ENCODE results near the gene PIGR. TPM values are rescaled to one million over a fixed set of nuclear protein-coding genes. Genes with fewer than 3 reads are reported as not detected.

Gene PIGR
- total and polyA plus RNA-seq, 2 experiments from 2014 or later = not detected

DNA sequence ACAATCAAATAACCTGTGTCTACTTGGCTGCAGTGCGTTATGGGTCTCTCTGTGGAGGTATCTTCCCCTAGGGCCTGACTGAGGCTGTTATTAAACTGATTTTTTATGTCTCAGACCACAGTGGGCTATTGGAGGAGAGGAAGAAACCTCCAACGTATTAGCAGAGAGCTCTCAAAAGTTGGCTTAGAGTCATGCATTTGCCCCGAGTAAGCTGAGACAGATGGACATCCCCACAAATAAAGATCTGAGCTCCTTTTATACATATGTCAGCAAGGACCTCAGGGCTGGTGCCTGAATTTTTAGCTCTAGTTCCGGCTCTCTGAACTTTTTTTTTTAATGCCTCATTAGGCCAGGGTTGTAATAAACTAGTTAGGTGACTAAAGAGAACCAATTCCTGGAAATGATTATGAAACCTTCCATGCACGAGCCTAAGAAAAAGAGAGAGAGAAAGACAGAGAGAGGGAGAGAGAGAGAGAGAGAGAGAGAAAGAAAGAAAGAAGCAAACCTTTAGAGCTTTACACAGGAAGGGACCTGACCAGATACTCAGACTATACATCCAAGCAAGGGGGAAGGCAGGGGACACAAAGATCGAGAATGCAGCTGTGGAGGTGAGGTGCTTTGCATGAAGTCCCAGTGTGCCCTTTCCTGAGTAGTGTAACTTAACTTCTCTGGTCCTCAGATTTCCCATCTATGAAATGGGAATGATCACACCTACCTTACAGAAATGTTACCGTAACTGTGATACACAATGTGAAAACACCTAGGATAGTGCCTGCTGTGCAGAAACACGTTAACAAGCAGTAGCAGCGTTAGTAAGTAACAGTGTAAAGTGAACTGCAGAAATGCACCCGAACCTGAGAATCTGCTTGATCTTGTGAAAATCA is 8.4 kb upstream of the PIGR start:
- no peak for DNase-seq (ENCODE audit: low read depth in 1 of 2, low spot score in 1 of 2)
- Histone ChIP-seq H3K27ac (no peak overlapping the region), H3K4me1 (ENCODE audit: low read depth) (peaks cover 9% of the 10 kb centered on the region), H3K27me3 (no peaks in the 10 kb centered on the region), H3K9me3 (ENCODE audit: low read depth) (no peaks in the 10 kb centered on the region), H3K36me3 (no peaks in the 10 kb centered on the region), H3K4me3 (no peak overlapping the region)
- TF ChIP-seq CTCF (IDR thresholded peaks at IDR 0.05; ENCODE audit: low read depth, low read length) = no peak

DNA sequence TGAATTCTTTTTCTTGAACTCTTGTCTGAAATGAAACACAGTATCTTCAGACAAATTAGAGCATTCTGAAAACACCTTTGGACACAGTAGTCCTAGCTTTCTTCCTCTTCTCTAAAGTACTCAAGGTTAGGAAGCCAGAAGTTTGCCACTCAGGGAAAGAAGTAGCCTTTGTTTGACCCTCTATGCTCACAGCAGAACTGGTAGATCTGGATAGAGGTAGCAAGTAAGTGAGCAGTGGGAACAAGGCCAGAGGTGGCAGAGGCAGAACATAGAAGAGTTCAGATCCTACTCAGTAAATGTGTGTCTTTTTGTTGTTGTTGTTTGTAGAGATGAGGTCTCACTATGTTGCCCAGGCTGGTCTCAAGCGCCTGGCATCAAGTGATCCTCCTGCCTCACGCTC is 7.4 kb upstream of the PIGR start:
- H3K36me3 ChIP-seq = no peaks in the 10 kb centered on the region
- H3K27ac ChIP-seq = no peak overlapping the region
- peaks cover 9% of the 10 kb centered on the region for H3K4me1 ChIP-seq (ENCODE audit: low read depth)
- no peaks in the 10 kb centered on the region for H3K9me3 ChIP-seq (ENCODE audit: low read depth)
- H3K4me3 ChIP-seq = no peak overlapping the region
- no peaks in the 10 kb centered on the region for H3K27me3 ChIP-seq
- TF ChIP-seq CTCF (IDR thresholded peaks at IDR 0.05; ENCODE audit: low read depth, low read length) = no peak
- no peak for DNase-seq (ENCODE audit: low read depth in 1 of 2, low spot score in 1 of 2)

DNA sequence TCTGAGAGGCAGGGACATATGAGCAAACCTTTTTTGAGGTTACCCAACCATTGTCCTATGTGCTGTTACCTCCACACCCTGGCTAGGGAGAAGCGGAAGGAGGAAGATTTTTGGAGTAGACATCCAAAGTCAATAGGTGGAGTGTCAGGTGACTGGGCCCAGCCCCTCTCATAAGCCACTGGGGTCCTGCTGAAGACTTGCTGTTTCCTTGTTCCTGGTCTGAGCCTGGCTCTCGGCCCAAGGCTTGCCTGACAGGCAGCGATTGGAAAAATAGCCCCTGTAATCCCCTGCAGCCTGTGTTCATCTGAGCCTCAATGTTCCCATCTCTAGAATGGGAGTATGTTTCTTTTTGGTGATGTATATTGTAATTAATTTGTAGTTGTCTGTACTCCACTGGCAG is 6.9 kb upstream of the PIGR start:
- no peak overlapping the region for H3K4me3 ChIP-seq
- peaks cover 9% of the 10 kb centered on the region for H3K4me1 ChIP-seq (ENCODE audit: low read depth)
- no peaks in the 10 kb centered on the region for H3K9me3 ChIP-seq (ENCODE audit: low read depth)
- DNase-seq (ENCODE audit: low read depth in 1 of 2, low spot score in 1 of 2) = no peak
- no peaks in the 10 kb centered on the region for H3K27me3 ChIP-seq
- no peak overlapping the region for H3K27ac ChIP-seq
- no peaks in the 10 kb centered on the region for H3K36me3 ChIP-seq
- no peak for TF ChIP-seq CTCF (IDR thresholded peaks at IDR 0.05; ENCODE audit: low read depth, low read length)

GRCh38 chr1:206952171-206952570 is 5.9 kb upstream of the PIGR start:
- Histone ChIP-seq H3K27ac (no peak overlapping the region), H3K36me3 (no peaks in the 10 kb centered on the region), H3K27me3 (no peaks in the 10 kb centered on the region), H3K4me1 (ENCODE audit: low read depth) (peaks cover 9% of the 10 kb centered on the region), H3K4me3 (no peak overlapping the region), H3K9me3 (ENCODE audit: low read depth) (no peaks in the 10 kb centered on the region)
- TF ChIP-seq CTCF (IDR thresholded peaks at IDR 0.05; ENCODE audit: low read depth, low read length) = no peak
- no peak for DNase-seq (ENCODE audit: low read depth in 1 of 2, low spot score in 1 of 2)

DNA sequence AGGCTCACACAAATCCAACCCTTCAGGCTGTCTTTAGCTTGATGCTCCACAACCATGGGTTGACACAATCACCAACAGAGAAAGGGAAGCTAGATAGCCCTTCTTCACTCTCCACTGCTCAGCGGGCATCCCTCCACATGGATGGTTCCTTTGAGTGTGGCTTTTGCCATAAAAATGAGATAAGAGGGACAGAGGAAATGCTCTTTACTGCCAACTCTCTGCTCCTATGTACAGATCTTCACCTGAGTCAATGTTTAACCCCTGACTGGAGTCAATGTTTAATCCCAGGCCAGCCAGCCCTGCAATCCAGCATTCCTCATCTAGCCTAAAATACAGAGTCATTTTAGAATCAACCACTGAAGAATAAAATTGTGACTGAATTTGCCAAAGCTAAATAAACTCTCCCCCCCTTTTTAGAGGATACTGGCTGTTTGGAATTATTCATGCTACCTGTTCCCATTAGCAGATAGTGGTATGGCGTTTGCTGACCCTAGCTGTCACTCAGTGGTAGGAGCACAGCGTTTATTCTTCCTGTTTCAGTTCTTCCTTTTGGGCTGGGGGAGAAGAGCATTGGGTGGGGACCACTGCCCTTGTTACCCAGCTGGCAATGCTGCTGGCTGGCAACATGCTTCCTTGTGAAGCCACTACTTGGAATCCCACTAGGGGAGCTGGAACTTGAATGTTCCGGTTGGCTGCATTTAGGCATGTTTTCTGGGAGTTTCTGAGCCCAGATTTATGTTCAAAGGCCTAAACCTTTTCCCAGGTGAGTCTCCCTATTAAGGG is 5.2 kb upstream of the PIGR start:
- Histone ChIP-seq H3K27me3 (no peaks in the 10 kb centered on the region), H3K36me3 (no peaks in the 10 kb centered on the region), H3K4me1 (ENCODE audit: low read depth) (peaks cover 9% of the 10 kb centered on the region), H3K27ac (no peak overlapping the region), H3K4me3 (no peak overlapping the region), H3K9me3 (ENCODE audit: low read depth) (no peaks in the 10 kb centered on the region)
- DNase-seq (ENCODE audit: low read depth in 1 of 2, low spot score in 1 of 2) = no peak
- TF ChIP-seq CTCF (IDR thresholded peaks at IDR 0.05; ENCODE audit: low read depth, low read length) = no peak

Data from cardiac muscle cell (in vitro differentiated cells and primary cell).